SK-N-SH (cell line): ENCODE data around the gene DNMT3A. TPM values are rescaled to one million over a fixed set of nuclear protein-coding genes. Genes with fewer than 3 reads are reported as not detected.
A peak's percentile ranks its signal among the peaks of the same experiment; 100 is the strongest.

Experiments
- CTCF ChIA-PET: fragments of 300-600, 350-600 bp; formaldehyde crosslinking; extraction: SDS; loops from one replicate; lab custom pipeline; 2021; lab: Yijun Ruan, JAX
- POLR2A ChIA-PET: fragments of 350-600 bp; sonication (Branson Sonifier 250); formaldehyde crosslinking; extraction: SDS; loops from one replicate; lab custom pipeline; 2020; ENCODE audit warnings: antibody characterized with exemption, inconsistent platforms; lab: Yijun Ruan, JAX
- DNase-seq: peaks from one replicate; pipeline ENCODE4 v3.0.0; 2012
- H2AFZ ChIP-seq: fragments of 200-600 bp; sonication (generic); 2 replicates; pipeline ENCODE4 v1.8.1; 2016; ENCODE audit warnings: antibody characterized with exemption, mild to moderate bottlenecking, low read depth
- H3F3A ChIP-seq: fragments of 200-600 bp; sonication (generic); replicated peaks from 2 replicates; pipeline ENCODE3; 2016; ENCODE audit warnings: antibody characterized with exemption, mild to moderate bottlenecking; ENCODE audit not compliant: insufficient read depth
- H3K27ac ChIP-seq, 2 experiments: fragments of 200-500 bp in 1 of 2; fragments of 200-600 bp in 1 of 2; sonication (Bioruptor generic) in 1 of 2; sonication (generic), shearing (Covaris generic) in 1 of 2; 2 replicates each; pipeline versions ENCODE4 v1.5.1 to v1.6.1; 2014 to 2016; ENCODE audit warnings: low read depth in 2 of 2, inconsistent platforms in 1 of 2, low read length in 1 of 2, mild to moderate bottlenecking in 1 of 2, mixed read lengths in 1 of 2
- H3K27me3 ChIP-seq: fragments of 200-600 bp; sonication (generic), shearing (Covaris generic); 2 replicates; pipeline ENCODE4 v1.6.1; 2016; ENCODE audit warnings: mixed run types; ENCODE audit not compliant: insufficient read depth
- H3K36me3 ChIP-seq, 2 experiments: fragments of 200-500 bp in 1 of 2; fragments of 200-600 bp in 1 of 2; sonication (Bioruptor generic) in 1 of 2; sonication (generic) in 1 of 2; replicated peaks in 1 of 2; 2 replicates each; pipeline versions ENCODE3 to v1.5.1; 2014 to 2016; ENCODE audit warnings: low read length in 1 of 2, mild to moderate bottlenecking in 1 of 2; ENCODE audit not compliant: insufficient read depth in 2 of 2, control insufficient read depth in 1 of 2
- H3K4me1 ChIP-seq, 2 experiments: fragments of 200-500 bp in 1 of 2; fragments of 200-600 bp in 1 of 2; sonication (Bioruptor generic) in 1 of 2; sonication (generic), shearing (Covaris generic) in 1 of 2; 2 replicates each; pipeline versions ENCODE4 v1.5.1 to v1.6.1; 2014 to 2016; ENCODE audit warnings: low read depth in 1 of 2, low read length in 1 of 2, mixed run types in 1 of 2; ENCODE audit not compliant: insufficient read depth in 2 of 2, control insufficient read depth in 1 of 2
- H3K4me2 ChIP-seq: fragments of 200-600 bp; sonication (generic), shearing (Covaris generic); 2 replicates; pipeline ENCODE4 v1.6.1; 2017; ENCODE audit warnings: mixed run types
- H3K4me3 ChIP-seq, 2 experiments: fragments of 200-500 bp in 1 of 2; fragments of 200-600 bp in 1 of 2; sonication (Bioruptor generic) in 1 of 2; sonication (generic), shearing (Covaris generic) in 1 of 2; 2 replicates each; pipeline versions ENCODE4 v1.5.1 to v1.8.1; 2014 to 2016; ENCODE audit warnings: low read depth in 2 of 2, inconsistent platforms in 1 of 2, low read length in 1 of 2, mild to moderate bottlenecking in 1 of 2, mixed read lengths in 1 of 2, moderate library complexity in 1 of 2
- H3K79me2 ChIP-seq: fragments of 200-600 bp; sonication (generic); 2 replicates; pipeline ENCODE4 v1.8.1; 2017; ENCODE audit warnings: mild to moderate bottlenecking; ENCODE audit not compliant: insufficient read depth
- H3K9ac ChIP-seq: fragments of 200-600 bp; sonication (generic); 2 replicates; pipeline ENCODE4 v1.6.1; 2017; ENCODE audit warnings: mixed run types
- H3K9me2 ChIP-seq: fragments of 200-600 bp; sonication (generic); 2 replicates; pipeline ENCODE4 v1.6.1; 2017; ENCODE audit warnings: mixed run types
- H3K9me3 ChIP-seq: fragments of 200-600 bp; sonication (generic); 2 replicates; pipeline ENCODE4 v1.6.1; 2017; ENCODE audit warnings: mixed run types, mild to moderate bottlenecking, moderate library complexity
- H4K20me1 ChIP-seq: fragments of 200-600 bp; sonication (generic); 2 replicates; pipeline ENCODE4 v1.6.1; 2017; ENCODE audit warnings: mild to moderate bottlenecking, mixed run types; ENCODE audit not compliant: insufficient read depth
- CHD2 ChIP-seq: fragments of 150-350 bp; IDR thresholded peaks from 2 replicates; pipeline ENCODE4 v1.6.1; 2018; ENCODE audit warnings: low read length; ENCODE audit not compliant: partially characterized antibody
- ELF1 ChIP-seq: IDR thresholded peaks from 2 replicates; pipeline ENCODE4 v1.4.0; 2012
- EP300 ChIP-seq, 2 experiments: IDR thresholded peaks; 2 replicates each; pipeline versions ENCODE4 v1.4.0 to v1.6.1; 2012; ENCODE audit warnings: borderline replicate concordance in 1 of 2, low read depth in 1 of 2, low read length in 1 of 2
- FOXJ3 ChIP-seq: sonication (generic); formaldehyde crosslinking; IDR thresholded peaks from 2 replicates; pipeline ENCODE4 v1.5.1; 2020; ENCODE audit warnings: mild to moderate bottlenecking, missing genetic modification reagents
- GABPA ChIP-seq: IDR thresholded peaks from 2 replicates; pipeline ENCODE4 v1.4.0; 2012; ENCODE audit warnings: low read depth, mild to moderate bottlenecking
- GATA2 ChIP-seq: sonication (generic); formaldehyde crosslinking; IDR thresholded peaks from 2 replicates; pipeline ENCODE4 v1.5.0; 2020; ENCODE audit warnings: mild to moderate bottlenecking, missing genetic modification reagents
- JUND ChIP-seq: IDR thresholded peaks from 2 replicates; pipeline ENCODE4 v1.4.0; 2012
- MXI1 ChIP-seq: IDR thresholded peaks from 2 replicates; pipeline ENCODE4 v1.6.1; 2012; ENCODE audit warnings: mild to moderate bottlenecking, low read depth, low read length, improper control_type of control experiment
- NFIC ChIP-seq: IDR thresholded peaks from 2 replicates; pipeline ENCODE4 v1.4.0; 2012; ENCODE audit warnings: borderline replicate concordance
- NRF1 ChIP-seq: IDR thresholded peaks from 2 replicates; pipeline ENCODE4 v1.6.1; 2012; ENCODE audit warnings: low read depth, mild to moderate bottlenecking, low read length
- RCOR1 ChIP-seq: fragments of 150-350 bp; IDR thresholded peaks from 2 replicates; pipeline ENCODE4 v1.6.1; 2017; ENCODE audit warnings: antibody characterized with exemption, low read length
- REST ChIP-seq: IDR thresholded peaks from 2 replicates; pipeline ENCODE4 v1.6.1; 2012; ENCODE audit warnings: mild to moderate bottlenecking, low read depth, low read length, moderate library complexity
- RFX5 ChIP-seq: IDR thresholded peaks from 2 replicates; pipeline ENCODE4 v1.6.1; 2012; ENCODE audit warnings: mild to moderate bottlenecking, improper control_type of control experiment, low read length
- RXRA ChIP-seq: IDR thresholded peaks from 2 replicates; pipeline ENCODE4 v1.4.0; 2012; ENCODE audit warnings: low read depth, mild to moderate bottlenecking, borderline replicate concordance
- SMC3 ChIP-seq: IDR thresholded peaks from 2 replicates; pipeline ENCODE4 v1.6.1; 2012; ENCODE audit warnings: low read depth, low read length, improper control_type of control experiment
- TAF1 ChIP-seq: IDR thresholded peaks from 2 replicates; pipeline ENCODE4 v1.6.1; 2012; ENCODE audit warnings: low read depth, mild to moderate bottlenecking, low read length, moderate library complexity, borderline replicate concordance
- TCF12 ChIP-seq: IDR thresholded peaks from 2 replicates; pipeline ENCODE4 v1.4.0; 2012
- USF2 ChIP-seq: fragments of 150-350 bp; IDR thresholded peaks from 2 replicates; pipeline ENCODE4 v1.6.1; 2017; ENCODE audit warnings: antibody characterized with exemption, low read length, low read depth, borderline replicate concordance
- YY1 ChIP-seq: IDR thresholded peaks from 2 replicates; pipeline ENCODE4 v1.4.0; 2012; ENCODE audit warnings: low read depth, mild to moderate bottlenecking
- WGBS: methylation state at CpG from one replicate; pipeline ENCODE4 v1.1.6; 2017; ENCODE audit warnings: low lambda C conversion rate; 5-methylcytosine and 5-hydroxymethylcytosine counted together
- polyA plus RNA-seq, 3 experiments: library from polyadenylated mRNA; depleted of rRNA; stranded (reverse); fragments of >200 nt; gene quantifications; 2 replicates each; pipeline ENCODE4 v1.2.3, GENCODE V29; 2012
- TF ChIP-seq, protein P1 (sequence below): IDR thresholded peaks from 2 replicates; pipeline ENCODE4; 2012
- TF ChIP-seq, protein P2 (sequence below): fragments of 200-600 bp; sonication (generic); IDR thresholded peaks from 2 replicates; pipeline ENCODE4 v1.6.1; 2017; ENCODE audit warnings: antibody characterized with exemption, mild to moderate bottlenecking, moderate library complexity

DNMT3A gene
- polyA plus RNA-seq, 1 of the 3 experiments (the other 2 are of a cell fraction) = 5.6 TPM

DNA sequence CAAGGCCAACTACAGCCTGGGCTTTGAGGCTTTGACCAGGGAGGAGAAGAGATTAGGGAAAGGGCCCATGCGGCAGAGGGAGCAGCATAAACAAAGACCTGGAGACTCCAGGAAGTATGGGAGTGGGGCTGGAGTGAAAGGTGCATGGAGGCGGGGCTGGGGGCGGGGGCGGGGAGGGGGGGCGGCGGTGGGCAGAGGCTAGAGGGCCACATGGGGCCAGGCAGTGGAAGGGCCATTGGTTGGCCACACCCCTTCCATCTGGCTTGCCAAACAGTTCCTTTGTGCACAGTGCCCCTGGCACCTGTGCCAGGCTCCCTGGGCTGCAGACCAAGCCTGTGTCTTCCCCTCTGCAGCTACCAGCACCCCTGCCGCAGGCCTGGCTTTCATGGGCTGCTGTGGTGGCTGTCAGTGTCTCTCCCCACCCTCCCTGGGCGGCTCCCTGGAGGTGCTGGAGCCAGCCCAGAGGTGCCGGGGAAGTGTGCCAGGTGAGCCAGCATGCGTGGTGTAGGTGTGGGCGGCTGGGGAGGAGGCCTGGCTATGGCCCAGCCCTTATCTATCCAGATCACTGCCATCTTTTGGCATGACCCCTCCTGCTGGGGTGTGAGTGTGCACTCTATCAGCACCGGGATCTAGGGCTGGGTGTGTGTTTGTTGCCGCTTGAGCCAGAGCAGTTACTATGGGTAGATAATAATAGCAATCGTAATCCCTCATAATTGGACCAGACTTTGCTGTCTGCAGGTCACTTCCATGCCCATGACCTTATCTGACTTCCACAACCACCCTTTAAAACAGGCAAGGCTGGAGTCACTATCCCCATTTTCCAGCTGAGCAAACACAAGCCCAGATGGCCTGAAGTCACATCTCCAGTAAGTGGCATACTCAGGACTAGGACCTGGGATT lies 30.5 kb downstream of the DNMT3A start:
- ChIA-PET POLR2A (interaction anchor here (0.7 to 3.7 kb wide), 10 partner anchors 16 to 60 kb away, joined by 3 to 20 read pairs (median 3); no protein-coding TSS in a partner anchor), CTCF (interaction anchor here (0.6 to 9.7 kb wide), 19 partner anchors 9 to 210 kb away, joined by 3 to 117 read pairs (median 7); partner anchors contain the start of gene DNMT3A)
- no peaks in the 10 kb centered on the region for H3F3A ChIP-seq
- H3K9me2 ChIP-seq = no peaks in the 10 kb centered on the region
- H3K4me2 ChIP-seq = no peak overlapping the region
- peaks cover 18 to 99% of the 10 kb centered on the region in 2 experiments; a peak in 3 of 4 replicates for H3K4me1 ChIP-seq
- DNase-seq = peak; percentile 91
- H3K9ac ChIP-seq = no peak overlapping the region
- peak overlapping the region; percentile 13 to 100; a peak in 3 of 4 replicates for H3K27ac ChIP-seq
- H3K79me2 ChIP-seq = peaks cover 7% of the 10 kb centered on the region; the same call in 1 of the 2 replicates
- WGBS = 53% methylated on average over 10 of the region's 14 CpGs
- H3K27me3 ChIP-seq = no peaks in the 10 kb centered on the region
- no peak overlapping the region; a peak in 1 of 4 replicates for H3K4me3 ChIP-seq
- TF ChIP-seq ELF1 = no peak
- TF ChIP-seq, protein P1, sequence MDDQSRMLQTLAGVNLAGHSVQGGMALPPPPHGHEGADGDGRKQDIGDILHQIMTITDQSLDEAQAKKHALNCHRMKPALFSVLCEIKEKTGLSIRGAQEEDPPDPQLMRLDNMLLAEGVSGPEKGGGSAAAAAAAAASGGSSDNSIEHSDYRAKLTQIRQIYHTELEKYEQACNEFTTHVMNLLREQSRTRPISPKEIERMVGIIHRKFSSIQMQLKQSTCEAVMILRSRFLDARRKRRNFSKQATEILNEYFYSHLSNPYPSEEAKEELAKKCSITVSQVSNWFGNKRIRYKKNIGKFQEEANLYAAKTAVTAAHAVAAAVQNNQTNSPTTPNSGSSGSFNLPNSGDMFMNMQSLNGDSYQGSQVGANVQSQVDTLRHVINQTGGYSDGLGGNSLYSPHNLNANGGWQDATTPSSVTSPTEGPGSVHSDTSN = no peak
- peak; percentile 33; the same call in 1 of the 2 replicates for TF ChIP-seq TCF12
- TF ChIP-seq REST = no peak
- peak; percentile 63; the same call in 1 of the 2 replicates for TF ChIP-seq MXI1
- TF ChIP-seq NRF1 = no peak
- TF ChIP-seq RFX5 = 0 out of 2 replicates have a peak, but pooled peaks have one; percentile 40
- TF ChIP-seq JUND = no peak
- peak; percentile 67 for TF ChIP-seq CHD2
- TF ChIP-seq RXRA = no peak
- TF ChIP-seq, protein P2, sequence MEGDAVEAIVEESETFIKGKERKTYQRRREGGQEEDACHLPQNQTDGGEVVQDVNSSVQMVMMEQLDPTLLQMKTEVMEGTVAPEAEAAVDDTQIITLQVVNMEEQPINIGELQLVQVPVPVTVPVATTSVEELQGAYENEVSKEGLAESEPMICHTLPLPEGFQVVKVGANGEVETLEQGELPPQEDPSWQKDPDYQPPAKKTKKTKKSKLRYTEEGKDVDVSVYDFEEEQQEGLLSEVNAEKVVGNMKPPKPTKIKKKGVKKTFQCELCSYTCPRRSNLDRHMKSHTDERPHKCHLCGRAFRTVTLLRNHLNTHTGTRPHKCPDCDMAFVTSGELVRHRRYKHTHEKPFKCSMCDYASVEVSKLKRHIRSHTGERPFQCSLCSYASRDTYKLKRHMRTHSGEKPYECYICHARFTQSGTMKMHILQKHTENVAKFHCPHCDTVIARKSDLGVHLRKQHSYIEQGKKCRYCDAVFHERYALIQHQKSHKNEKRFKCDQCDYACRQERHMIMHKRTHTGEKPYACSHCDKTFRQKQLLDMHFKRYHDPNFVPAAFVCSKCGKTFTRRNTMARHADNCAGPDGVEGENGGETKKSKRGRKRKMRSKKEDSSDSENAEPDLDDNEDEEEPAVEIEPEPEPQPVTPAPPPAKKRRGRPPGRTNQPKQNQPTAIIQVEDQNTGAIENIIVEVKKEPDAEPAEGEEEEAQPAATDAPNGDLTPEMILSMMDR = no peak
- TF ChIP-seq SMC3 = peak; percentile 36; the same call in 1 of the 2 replicates
- no peak for TF ChIP-seq TAF1
- peak; percentile 91 for TF ChIP-seq RCOR1
- TF ChIP-seq EP300 (IDR thresholded peaks at IDR 0.05; ENCODE audit: borderline replicate concordance in 1 of 2, low read depth in 1 of 2, low read length in 1 of 2) = peak in 1 of 2 experiments; percentile 82; a peak in 2 of 4 replicates
- TF ChIP-seq USF2 = peak; percentile 39; the same call in 1 of the 2 replicates
- TF ChIP-seq GATA2 = peak; percentile 100
- TF ChIP-seq GABPA = no peak
- peak; percentile 61; the same call in 1 of the 2 replicates for TF ChIP-seq NFIC
- TF ChIP-seq FOXJ3 = peak; percentile 89
- no peak for TF ChIP-seq YY1
- H3K9me3 ChIP-seq = no peaks in the 10 kb centered on the region
- peaks cover 4 to 27% of the 10 kb centered on the region in 2 experiments for H3K36me3 ChIP-seq
- no peak overlapping the region for H2AFZ ChIP-seq
- H4K20me1 ChIP-seq = peaks cover 13% of the 10 kb centered on the region
